PC-9 (cell line): ENCODE measurements around the gene NDUFS8. TPM values are rescaled to one million over a fixed set of nuclear protein-coding genes. Genes with fewer than 3 reads are reported as not detected.

Experiments used
- BruUV-seq: library from RNA; stranded (reverse); fragments of 400-500 nt; replicated peaks from 2 replicates; lab custom pipeline; 2021; lab: Mats Ljungman, UMichigan
- CTCF ChIA-PET: fragments of 300-600 bp; sonication (Branson Sonifier 250); formaldehyde crosslinking; loops from one replicate; lab custom pipeline; 2022; ENCODE audit warnings: antibody characterized with exemption; lab: Charles Lee
- POLR2A ChIA-PET: fragments of 300-600 bp; sonication (Branson Sonifier 250); formaldehyde crosslinking; loops from one replicate; lab custom pipeline; 2022; ENCODE audit warnings: antibody characterized with exemption; ENCODE audit not compliant: unreplicated experiment; lab: Charles Lee
- DNase-seq, 2 experiments: peaks; one replicate each; pipeline versions ENCODE4 v3.0.0 to v3.0.0-alpha.2; 2015 to 2022; ENCODE audit warnings: mixed read lengths in 1 of 2
- H2AFZ ChIP-seq: fragments of 200-600 bp; sonication (generic); 2 replicates; pipeline ENCODE4 v1.8.1; 2017; ENCODE audit warnings: antibody characterized with exemption
- H3F3A ChIP-seq: fragments of 200-600 bp; sonication (generic); 2 replicates; pipeline ENCODE4 v1.8.1; 2017; ENCODE audit warnings: antibody characterized with exemption, mild to moderate bottlenecking, low read depth; ENCODE audit not compliant: insufficient read depth
- H3K27ac ChIP-seq: fragments of 200-600 bp; sonication (generic); 2 replicates; pipeline ENCODE4 v1.6.1; 2016; ENCODE audit warnings: mixed run types
- H3K27me3 ChIP-seq: fragments of 200-600 bp; sonication (generic); 2 replicates; pipeline ENCODE4 v1.6.1; 2016; ENCODE audit warnings: low read depth, mixed run types; ENCODE audit not compliant: insufficient read depth
- H3K36me3 ChIP-seq: fragments of 200-600 bp; sonication (generic); 2 replicates; pipeline ENCODE4 v1.6.1; 2016; ENCODE audit warnings: low read depth, mixed run types
- H3K4me1 ChIP-seq: fragments of 200-600 bp; sonication (generic); replicated peaks from 2 replicates; pipeline ENCODE4 v1.6.1; 2016; ENCODE audit warnings: mixed run types; ENCODE audit not compliant: insufficient read depth
- H3K4me2 ChIP-seq: fragments of 200-600 bp; sonication (generic); 2 replicates; pipeline ENCODE4 v1.6.1; 2017; ENCODE audit warnings: mixed run types
- H3K4me3 ChIP-seq: fragments of 200-600 bp; sonication (generic); 2 replicates; pipeline ENCODE4 v1.6.1; 2016; ENCODE audit warnings: mixed run types
- H3K79me2 ChIP-seq: fragments of 200-600 bp; sonication (generic); 2 replicates; pipeline ENCODE4 v1.6.1; 2017; ENCODE audit warnings: low read depth, mixed run types
- H3K9me2 ChIP-seq: fragments of 200-600 bp; sonication (generic); 2 replicates; pipeline ENCODE4 v1.8.1; 2017; ENCODE audit warnings: mild to moderate bottlenecking; ENCODE audit not compliant: insufficient read depth
- H3K9me3 ChIP-seq: fragments of 200-600 bp; sonication (generic); 2 replicates; pipeline ENCODE4 v1.8.1; 2016; ENCODE audit warnings: low read depth; ENCODE audit not compliant: insufficient read depth
- H4K20me1 ChIP-seq: fragments of 200-600 bp; sonication (generic); 2 replicates; pipeline ENCODE4 v1.8.1; 2017; ENCODE audit not compliant: insufficient read depth
- CTCF ChIP-seq: fragments of 200-600 bp; sonication (generic); conservative IDR thresholded peaks from 2 replicates; pipeline ENCODE4 v1.6.1; 2017; ENCODE audit warnings: mixed run types, antibody characterized with exemption, mild to moderate bottlenecking, moderate library complexity
- EZH2 ChIP-seq: fragments of 200-600 bp; sonication (generic); IDR thresholded peaks from 2 replicates; pipeline ENCODE4 v1.8.0; 2017; ENCODE audit warnings: antibody characterized with exemption, low read depth
- intact Hi-C: fragments of 100-400 bp; cut with micrococcal nuclease; formaldehyde crosslinking; loops from one replicate; pipeline ENCODE4 v1.10.0; 2022; ENCODE audit not compliant: unreplicated experiment
- total RNA-seq: library from RNA; stranded (reverse); gene quantifications from 2 replicates; pipeline ENCODE4 v1.2.3, GENCODE V29; 2021

Gene NDUFS8
- total RNA-seq, 1 experiment from 2014 or later: 275 TPM

GRCh38 chr11:68051191-68052136 lies 21.0 kb downstream of the NDUFS8 start:
- Histone ChIP-seq H4K20me1 (peaks cover 19% of the 10 kb centered on the region), H3K4me1 (no peaks in the 10 kb centered on the region), H3K36me3 (no peaks in the 10 kb centered on the region), H3K4me2 (no peak overlapping the region), H3K9me2 (no peaks in the 10 kb centered on the region), H2AFZ (no peak overlapping the region), H3K79me2 (no peaks in the 10 kb centered on the region), H3K27ac (no peak overlapping the region; the same call in 1 of the 2 replicates), H3K27me3 (no peaks in the 10 kb centered on the region), H3K9me3 (no peaks in the 10 kb centered on the region), H3K4me3 (no peak overlapping the region), H3F3A (peaks cover 55% of the 10 kb centered on the region)
- ChIA-PET CTCF (no interaction called here), POLR2A (interaction anchor here (0.5 kb wide), 1 partner anchor 58 kb away, joined by 3 read pairs; no protein-coding TSS in a partner anchor)
- BruUV-seq: no TSS peak
- TF ChIP-seq CTCF: no peak
- TF ChIP-seq EZH2: no peak
- no peak for DNase-seq
- intact Hi-C loops: no loop called here

- no TSS peak for BruUV-seq
- Histone ChIP-seq H3K9me3 (no peaks in the 10 kb centered on the region), H3K36me3 (no peaks in the 10 kb centered on the region), H3K4me3 (no peak overlapping the region), H3F3A (peaks cover 64% of the 10 kb centered on the region), H4K20me1 (peaks cover 19% of the 10 kb centered on the region), H3K4me1 (no peaks in the 10 kb centered on the region), H2AFZ (no peak overlapping the region), H3K27ac (no peak overlapping the region), H3K9me2 (no peaks in the 10 kb centered on the region), H3K4me2 (no peak overlapping the region), H3K79me2 (no peaks in the 10 kb centered on the region), H3K27me3 (no peaks in the 10 kb centered on the region)
- POLR2A ChIA-PET: interaction anchor here (0.6 kb wide), 1 partner anchor 270 kb away, joined by 6 read pairs; no protein-coding TSS in a partner anchor
- CTCF ChIA-PET: no interaction called here
- no peak for DNase-seq
- intact Hi-C loops: no loop called here
- no peak for TF ChIP-seq EZH2
- TF ChIP-seq CTCF: no peak
These were observed 21.8 kb downstream of the NDUFS8 start for GRCh38 chr11:68052137-68052873.

GRCh38 chr11:68053117-68053516 lies 22.6 kb downstream of the NDUFS8 start:
- Histone ChIP-seq H3K4me1 (no peaks in the 10 kb centered on the region), H3K27ac (no peak overlapping the region), H3K36me3 (peaks cover 6% of the 10 kb centered on the region; the same call in 1 of the 2 replicates), H3F3A (peaks cover 72% of the 10 kb centered on the region), H3K9me2 (no peaks in the 10 kb centered on the region), H3K4me3 (no peak overlapping the region), H3K79me2 (no peaks in the 10 kb centered on the region), H3K4me2 (no peak overlapping the region), H4K20me1 (peaks cover 19% of the 10 kb centered on the region), H2AFZ (no peak overlapping the region), H3K27me3 (no peaks in the 10 kb centered on the region), H3K9me3 (no peaks in the 10 kb centered on the region)
- intact Hi-C loops: no loop called here
- ChIA-PET CTCF (no interaction called here), POLR2A (no interaction called here)
- BruUV-seq: no TSS peak
- TF ChIP-seq EZH2 (no peak), CTCF (no peak)
- DNase-seq: no peak
